Measurements from ENCODE around the gene WASF2.

WASF2 gene

GRCh38 chr1:27392778-27393635, 97.0 kb downstream of the WASF2 start:
- Histone ChIP-seq H3K4me2 (ENCODE audit: low read length) (peak overlapping the region; percentile 81), H3K79me2 (ENCODE audit: insufficient read depth, low read length) (no peaks in the 10 kb centered on the region), H2AFZ (ENCODE audit: low read length) (no peak overlapping the region), H3K4me1 (ENCODE audit: insufficient read depth, low read length, severe bottlenecking) (peaks cover 18% of the 10 kb centered on the region), H3K27ac (ENCODE audit: low read depth, low read length, poor library complexity, severe bottlenecking) (no peak overlapping the region), H3K36me3 (ENCODE audit: insufficient read depth, low read length) (no peaks in the 10 kb centered on the region), H3K27me3 (ENCODE audit: insufficient read depth, low read length) (no peaks in the 10 kb centered on the region), H3K9me2 (ENCODE audit: low read depth, low read length) (no peaks in the 10 kb centered on the region), H4K20me1 (ENCODE audit: insufficient read depth, low read length) (no peaks in the 10 kb centered on the region), H3K9ac (ENCODE audit: low read length) (peak overlapping the region; percentile 58), H3K9me3 (ENCODE audit: low read length) (no peaks in the 10 kb centered on the region), H3K4me3 (ENCODE audit: low read depth, low read length, poor library complexity, severe bottlenecking) (peak overlapping the region; percentile 64), H3F3A (ENCODE audit: insufficient read depth, low read length) (no peaks in the 10 kb centered on the region)
- TF ChIP-seq EZH2 (IDR thresholded peaks at IDR 0.05; ENCODE audit: borderline replicate concordance, low read length) (no peak), CTCF (IDR thresholded peaks at IDR 0.05; ENCODE audit: low read length) (no peak)

GRCh38 chr1:27392096-27392777, 97.7 kb downstream of the WASF2 start, which contains the start of gene GPR3:
Gene GPR3 (plus strand): TSS chr1:27392622. CDS start chr1:27393799, 1,177 bp downstream.
- Histone ChIP-seq H3K4me1 (ENCODE audit: insufficient read depth, low read length, severe bottlenecking) (peaks cover 18% of the 10 kb centered on the region), H2AFZ (ENCODE audit: low read length) (no peak within 1 kb of the TSS), H3K79me2 (ENCODE audit: insufficient read depth, low read length) (no peaks in the 10 kb centered on the region), H3K9me2 (ENCODE audit: low read depth, low read length) (no peaks in the 10 kb centered on the region), H3K9ac (ENCODE audit: low read length) (peak within 1 kb of the TSS; percentile 58), H3K4me3 (ENCODE audit: low read depth, low read length, poor library complexity, severe bottlenecking) (peak within 1 kb of the TSS; percentile 64), H3K27me3 (ENCODE audit: insufficient read depth, low read length) (no peaks in the 10 kb centered on the region), H3K27ac (ENCODE audit: low read depth, low read length, poor library complexity, severe bottlenecking) (no peak within 1 kb of the TSS), H3F3A (ENCODE audit: insufficient read depth, low read length) (no peaks in the 10 kb centered on the region), H4K20me1 (ENCODE audit: insufficient read depth, low read length) (no peaks in the 10 kb centered on the region), H3K36me3 (ENCODE audit: insufficient read depth, low read length) (no peaks in the 10 kb centered on the region), H3K4me2 (ENCODE audit: low read length) (peak within 1 kb of the TSS; percentile 81), H3K9me3 (ENCODE audit: low read length) (no peaks in the 10 kb centered on the region)
- peak; percentile 63 for TF ChIP-seq CTCF (IDR thresholded peaks at IDR 0.05; ENCODE audit: low read length)
- no peak for TF ChIP-seq EZH2 (IDR thresholded peaks at IDR 0.05; ENCODE audit: borderline replicate concordance, low read length)

- Histone ChIP-seq H3K4me1 (ENCODE audit: insufficient read depth, low read length, severe bottlenecking) (peaks cover 18% of the 10 kb centered on the region), H3K9me2 (ENCODE audit: low read depth, low read length) (no peaks in the 10 kb centered on the region), H3K79me2 (ENCODE audit: insufficient read depth, low read length) (no peaks in the 10 kb centered on the region), H3K36me3 (ENCODE audit: insufficient read depth, low read length) (no peaks in the 10 kb centered on the region), H4K20me1 (ENCODE audit: insufficient read depth, low read length) (no peaks in the 10 kb centered on the region), H3F3A (ENCODE audit: insufficient read depth, low read length) (no peaks in the 10 kb centered on the region), H3K4me3 (ENCODE audit: low read depth, low read length, poor library complexity, severe bottlenecking) (peak overlapping the region; percentile 64), H3K27ac (ENCODE audit: low read depth, low read length, poor library complexity, severe bottlenecking) (no peak overlapping the region), H3K27me3 (ENCODE audit: insufficient read depth, low read length) (no peaks in the 10 kb centered on the region), H3K9me3 (ENCODE audit: low read length) (no peaks in the 10 kb centered on the region), H2AFZ (ENCODE audit: low read length) (no peak overlapping the region), H3K4me2 (ENCODE audit: low read length) (peak overlapping the region; percentile 81; the same call in 1 of the 2 replicates), H3K9ac (ENCODE audit: low read length) (peak overlapping the region; percentile 10; the same call in 1 of the 2 replicates)
- no peak for TF ChIP-seq EZH2 (IDR thresholded peaks at IDR 0.05; ENCODE audit: borderline replicate concordance, low read length)
- TF ChIP-seq CTCF (IDR thresholded peaks at IDR 0.05; ENCODE audit: low read length), result no peak
Measured at GRCh38 chr1:27391511-27392095, 98.4 kb downstream of the WASF2 start.

All from OCI-LY1 (cell line).